WI38 (cell line): ENCODE data around the gene PTPRK.

ENCODE experiments used
- H3K4me3 ChIP-seq: 2 replicates; pipeline ENCODE4 v1.5.1; 2011; ENCODE audit warnings: low read depth, mild to moderate bottlenecking, control low read depth, low read length
- TF ChIP-seq, protein P1 (sequence below): IDR thresholded peaks from 2 replicates; pipeline ENCODE4 v1.5.1; 2012; ENCODE audit warnings: low read depth, mild to moderate bottlenecking, control low read depth, low read length

The PTPRK gene

DNA sequence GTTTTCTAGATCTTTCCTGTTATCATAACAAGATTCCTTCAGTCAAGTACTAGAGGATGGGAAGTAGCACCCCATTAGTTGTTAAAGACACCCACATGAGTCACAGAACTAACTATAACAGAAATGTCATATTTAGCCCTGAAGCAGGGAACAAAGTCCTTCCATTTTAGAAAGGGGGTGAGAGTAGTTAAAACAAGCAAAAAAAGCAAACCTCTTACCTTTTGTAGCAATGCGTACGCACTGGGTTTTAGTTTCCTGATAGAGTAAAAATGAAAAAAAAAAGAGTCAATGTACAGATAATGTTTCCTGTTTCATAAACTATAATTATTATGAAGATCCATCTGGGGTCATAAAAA is 455.9 kb downstream of the PTPRK start:
- H3K4me3 ChIP-seq: no peak overlapping the region
- TF ChIP-seq, protein P1, sequence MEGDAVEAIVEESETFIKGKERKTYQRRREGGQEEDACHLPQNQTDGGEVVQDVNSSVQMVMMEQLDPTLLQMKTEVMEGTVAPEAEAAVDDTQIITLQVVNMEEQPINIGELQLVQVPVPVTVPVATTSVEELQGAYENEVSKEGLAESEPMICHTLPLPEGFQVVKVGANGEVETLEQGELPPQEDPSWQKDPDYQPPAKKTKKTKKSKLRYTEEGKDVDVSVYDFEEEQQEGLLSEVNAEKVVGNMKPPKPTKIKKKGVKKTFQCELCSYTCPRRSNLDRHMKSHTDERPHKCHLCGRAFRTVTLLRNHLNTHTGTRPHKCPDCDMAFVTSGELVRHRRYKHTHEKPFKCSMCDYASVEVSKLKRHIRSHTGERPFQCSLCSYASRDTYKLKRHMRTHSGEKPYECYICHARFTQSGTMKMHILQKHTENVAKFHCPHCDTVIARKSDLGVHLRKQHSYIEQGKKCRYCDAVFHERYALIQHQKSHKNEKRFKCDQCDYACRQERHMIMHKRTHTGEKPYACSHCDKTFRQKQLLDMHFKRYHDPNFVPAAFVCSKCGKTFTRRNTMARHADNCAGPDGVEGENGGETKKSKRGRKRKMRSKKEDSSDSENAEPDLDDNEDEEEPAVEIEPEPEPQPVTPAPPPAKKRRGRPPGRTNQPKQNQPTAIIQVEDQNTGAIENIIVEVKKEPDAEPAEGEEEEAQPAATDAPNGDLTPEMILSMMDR: no peak

GRCh38 chr6:128063850-128064539 is 456.4 kb downstream of the PTPRK start:
- H3K4me3 ChIP-seq: no peak overlapping the region
- TF ChIP-seq, protein P1: no peak

DNA sequence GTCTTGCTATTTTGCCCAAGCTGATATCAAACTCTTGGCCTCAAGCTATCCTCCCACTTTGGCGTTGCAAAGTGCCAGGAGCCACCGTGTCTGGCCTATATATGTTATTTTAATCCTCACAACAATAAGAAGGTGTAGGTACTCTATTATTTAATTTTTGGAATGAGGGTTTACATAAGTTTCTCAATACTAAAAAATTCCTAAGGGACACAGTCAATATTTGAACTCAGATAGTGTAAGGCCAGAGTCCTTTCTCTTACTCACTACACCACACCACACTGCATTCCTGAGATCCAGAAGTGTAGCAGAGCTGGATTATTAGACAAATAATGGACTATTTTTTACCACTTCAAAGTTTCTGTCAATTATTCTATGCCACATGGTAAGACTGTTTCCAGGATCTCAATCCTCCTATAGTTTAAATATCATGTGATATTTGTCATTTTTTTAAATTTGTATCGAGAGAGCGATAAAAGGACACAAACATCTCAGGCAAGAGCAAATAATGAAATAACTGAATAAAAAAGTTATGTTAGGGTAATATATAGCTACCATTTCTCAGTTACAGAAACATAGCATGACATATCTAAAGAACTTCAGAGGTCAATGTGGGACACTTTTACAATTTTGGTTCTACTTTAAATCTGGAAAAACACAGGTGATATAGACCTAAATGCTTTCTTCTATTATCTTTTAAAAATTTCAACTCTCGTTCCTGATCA is 457.4 kb downstream of the PTPRK start:
- TF ChIP-seq, protein P1: no peak
- no peak overlapping the region for H3K4me3 ChIP-seq

DNA sequence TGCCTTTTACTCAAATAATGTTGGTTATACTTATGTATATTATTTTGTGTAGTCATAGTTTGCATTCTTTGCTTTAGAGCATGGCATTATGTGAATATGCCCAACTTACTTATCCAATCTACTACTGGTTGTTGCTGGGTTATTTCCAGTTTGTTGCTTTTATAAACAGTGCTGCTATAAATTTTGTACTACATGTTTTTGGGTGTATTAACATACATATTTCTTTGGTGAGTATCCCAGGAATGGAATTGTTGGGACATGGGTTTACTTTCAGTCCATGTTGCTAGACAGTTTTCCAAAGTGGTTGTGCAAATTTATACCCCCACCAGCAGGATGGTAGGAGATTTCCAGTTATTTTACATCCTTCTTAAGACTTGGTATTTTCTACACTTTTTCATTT is 462.5 kb downstream of the PTPRK start:
- TF ChIP-seq, protein P1: no peak
- H3K4me3 ChIP-seq: no peak overlapping the region

DNA sequence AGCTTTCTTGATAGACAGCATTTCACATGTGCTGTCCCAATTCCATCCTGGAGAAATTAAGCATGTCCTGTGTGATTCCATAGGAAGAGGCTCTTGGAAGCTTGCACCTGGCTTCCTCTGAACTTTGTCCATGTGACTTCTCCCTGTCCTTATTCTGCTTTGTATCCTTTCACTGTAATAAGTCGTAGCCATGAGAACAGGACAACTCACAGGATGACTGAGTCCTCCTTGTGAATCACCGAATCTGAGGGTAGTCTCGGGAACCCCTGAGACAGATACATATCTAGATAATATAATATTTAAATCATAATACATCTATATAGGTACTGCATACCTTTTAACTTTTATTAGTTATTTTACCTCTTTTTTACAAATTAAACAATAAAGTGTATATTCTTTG is 462.9 kb downstream of the PTPRK start:
- TF ChIP-seq, protein P1: no peak
- no peak overlapping the region for H3K4me3 ChIP-seq

DNA sequence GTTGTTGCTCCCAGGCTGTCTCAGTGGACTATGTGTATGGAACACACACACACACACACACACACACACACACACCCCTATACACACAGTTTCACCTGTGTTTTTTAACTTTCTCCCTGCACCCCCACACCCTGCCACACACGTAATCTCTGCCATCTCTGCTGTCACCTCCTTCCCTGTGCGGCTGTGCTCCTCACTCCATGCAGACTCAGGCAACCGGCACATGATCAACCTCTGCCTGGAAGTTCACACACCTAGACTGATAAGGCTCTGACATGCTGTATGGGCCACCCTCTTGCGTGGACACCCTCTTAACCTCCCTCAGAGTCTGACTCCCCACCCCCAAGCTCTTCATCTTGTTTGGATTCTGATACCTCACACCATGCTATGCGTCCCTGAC is 467.3 kb downstream of the PTPRK start:
- TF ChIP-seq, protein P1: no peak
- H3K4me3 ChIP-seq: no peak overlapping the region

DNA sequence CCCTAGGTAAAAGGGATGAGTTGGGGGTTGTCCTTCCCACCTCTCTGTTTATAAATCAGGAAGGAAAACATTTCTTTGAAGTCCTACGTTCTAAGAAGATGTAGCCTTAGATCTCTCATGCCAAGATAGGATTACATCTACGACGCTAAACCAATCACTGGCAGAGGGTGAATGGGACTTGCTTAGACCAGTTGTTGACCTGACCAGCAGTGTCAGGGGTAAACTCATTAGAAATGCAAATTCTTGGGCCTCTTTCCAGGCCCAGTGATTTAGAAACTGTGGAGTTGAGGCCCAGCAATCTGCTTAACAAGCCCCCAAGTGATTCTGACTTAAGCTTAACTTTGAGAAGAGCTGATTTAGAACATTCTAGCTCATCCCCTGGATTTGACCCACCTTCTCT is 472.4 kb downstream of the PTPRK start:
- TF ChIP-seq, protein P1: no peak
- H3K4me3 ChIP-seq: no peak overlapping the region
